ENCODE results near the gene CSTPP1.

DNA sequence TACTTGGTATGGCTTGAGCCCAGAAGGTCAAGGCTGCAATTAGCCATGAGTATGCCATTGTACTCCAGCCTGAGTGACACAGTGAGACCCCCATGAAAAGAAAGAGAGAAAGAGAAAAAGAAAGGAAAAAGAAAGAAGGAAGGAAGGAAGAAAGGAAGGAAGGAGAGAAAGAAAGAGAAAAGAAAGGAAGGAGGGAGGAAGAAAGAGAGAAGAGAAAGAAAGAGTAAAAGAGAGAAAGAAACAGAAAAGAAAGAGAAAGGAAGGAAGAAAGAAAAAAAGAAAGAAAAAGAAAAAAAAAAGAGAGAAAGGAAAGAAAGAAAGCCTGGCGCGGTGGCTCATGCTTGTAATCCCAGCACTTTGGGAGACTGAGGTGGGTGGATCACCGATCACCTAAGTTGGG, 77.5 kb downstream of the CSTPP1 start:
- TF ChIP-seq, protein P1, sequence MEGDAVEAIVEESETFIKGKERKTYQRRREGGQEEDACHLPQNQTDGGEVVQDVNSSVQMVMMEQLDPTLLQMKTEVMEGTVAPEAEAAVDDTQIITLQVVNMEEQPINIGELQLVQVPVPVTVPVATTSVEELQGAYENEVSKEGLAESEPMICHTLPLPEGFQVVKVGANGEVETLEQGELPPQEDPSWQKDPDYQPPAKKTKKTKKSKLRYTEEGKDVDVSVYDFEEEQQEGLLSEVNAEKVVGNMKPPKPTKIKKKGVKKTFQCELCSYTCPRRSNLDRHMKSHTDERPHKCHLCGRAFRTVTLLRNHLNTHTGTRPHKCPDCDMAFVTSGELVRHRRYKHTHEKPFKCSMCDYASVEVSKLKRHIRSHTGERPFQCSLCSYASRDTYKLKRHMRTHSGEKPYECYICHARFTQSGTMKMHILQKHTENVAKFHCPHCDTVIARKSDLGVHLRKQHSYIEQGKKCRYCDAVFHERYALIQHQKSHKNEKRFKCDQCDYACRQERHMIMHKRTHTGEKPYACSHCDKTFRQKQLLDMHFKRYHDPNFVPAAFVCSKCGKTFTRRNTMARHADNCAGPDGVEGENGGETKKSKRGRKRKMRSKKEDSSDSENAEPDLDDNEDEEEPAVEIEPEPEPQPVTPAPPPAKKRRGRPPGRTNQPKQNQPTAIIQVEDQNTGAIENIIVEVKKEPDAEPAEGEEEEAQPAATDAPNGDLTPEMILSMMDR (IDR thresholded peaks at IDR 0.05; ENCODE audit: low read depth, low read length, poor library complexity, severe bottlenecking) = no peak
- TF ChIP-seq EZH2phosphoT487 (IDR thresholded peaks at IDR 0.05; ENCODE audit: borderline replicate concordance, low read length) = no peak

Data from DOHH2 (cell line).